Measurements from ENCODE around the gene HSPB9.

Gene HSPB9

GRCh38 chr17:42122371-42123303 lies at the start of gene HSPB9:
Gene HSPB9 (plus strand): TSS chr17:42122804. CDS start chr17:42122851, 47 bp downstream.
- no peak for DNase-seq (ENCODE audit: low spot score)

- DNase-seq (ENCODE audit: low spot score): no peak
These were observed 46.8 kb upstream of the HSPB9 start for GRCh38 chr17:42075789-42076188.

DNA sequence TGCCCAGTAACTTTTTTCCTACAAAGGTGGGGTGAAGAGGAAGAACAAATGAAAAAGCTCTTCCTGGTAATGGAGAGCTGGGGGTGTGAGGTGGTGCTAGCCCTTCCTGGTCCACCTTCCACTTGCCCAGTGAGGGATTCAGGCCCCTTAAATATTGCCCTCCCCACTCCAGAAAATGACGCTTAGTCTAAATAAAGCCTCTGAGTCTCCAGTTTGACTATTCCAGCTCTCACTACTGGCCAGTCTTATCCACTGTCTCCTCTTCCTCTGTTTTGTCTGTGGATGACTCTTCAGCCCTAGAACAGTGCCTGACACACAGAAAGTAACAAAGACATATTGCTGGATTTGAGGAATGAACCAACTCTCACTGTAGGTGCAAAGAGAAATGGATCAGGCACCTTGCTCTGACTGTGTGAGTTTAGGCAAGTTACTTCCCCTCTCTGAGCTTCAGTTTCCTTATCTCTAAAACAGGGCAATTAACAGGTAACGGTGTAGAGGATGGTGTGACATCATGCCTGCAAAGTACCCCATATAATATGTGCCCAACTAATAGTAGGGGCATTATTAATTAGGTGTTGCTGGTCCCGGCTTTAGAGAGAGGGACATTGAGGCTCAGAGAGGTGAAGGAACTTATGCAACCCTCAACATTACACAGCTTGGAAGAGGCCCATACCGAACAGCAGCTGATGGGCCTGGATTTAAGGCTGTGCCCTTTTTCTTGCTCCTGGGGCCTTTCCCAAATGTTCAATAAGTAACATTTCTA lies 45.6 kb upstream of the HSPB9 start:
- DNase-seq (ENCODE audit: low spot score): no peak

GRCh38 chr17:42077755-42078154 lies 44.8 kb upstream of the HSPB9 start:
- DNase-seq (ENCODE audit: low spot score): no peak

GRCh38 chr17:42078396-42079043 lies 44.1 kb upstream of the HSPB9 start:
- DNase-seq (ENCODE audit: low spot score): no peak

DNA sequence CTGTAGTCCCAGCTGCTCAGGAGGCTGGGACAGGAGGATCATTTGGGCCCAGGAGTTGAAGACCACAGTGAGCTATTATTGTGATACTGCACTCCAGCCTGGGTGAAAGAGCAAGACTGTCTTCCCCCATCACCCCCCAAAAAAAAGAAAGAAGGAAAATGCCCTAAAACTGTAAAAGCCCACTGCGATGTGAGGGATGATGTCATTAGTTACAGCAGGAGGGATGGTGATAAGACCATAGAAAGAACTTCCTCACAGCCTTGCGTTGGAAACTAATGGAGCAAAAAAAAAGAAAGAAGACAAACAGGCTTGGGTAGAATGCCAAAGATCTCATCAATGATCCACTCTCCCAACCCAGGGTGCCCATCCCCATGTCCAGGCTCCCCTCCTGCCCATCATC lies 43.1 kb upstream of the HSPB9 start:
- no peak for DNase-seq (ENCODE audit: low spot score)

GRCh38 chr17:42081516-42082129 lies 41.0 kb upstream of the HSPB9 start:
- no peak for DNase-seq (ENCODE audit: low spot score)

GRCh38 chr17:42087042-42087701 lies 35.4 kb upstream of the HSPB9 start:
- DNase-seq (ENCODE audit: low spot score): no peak

DNA sequence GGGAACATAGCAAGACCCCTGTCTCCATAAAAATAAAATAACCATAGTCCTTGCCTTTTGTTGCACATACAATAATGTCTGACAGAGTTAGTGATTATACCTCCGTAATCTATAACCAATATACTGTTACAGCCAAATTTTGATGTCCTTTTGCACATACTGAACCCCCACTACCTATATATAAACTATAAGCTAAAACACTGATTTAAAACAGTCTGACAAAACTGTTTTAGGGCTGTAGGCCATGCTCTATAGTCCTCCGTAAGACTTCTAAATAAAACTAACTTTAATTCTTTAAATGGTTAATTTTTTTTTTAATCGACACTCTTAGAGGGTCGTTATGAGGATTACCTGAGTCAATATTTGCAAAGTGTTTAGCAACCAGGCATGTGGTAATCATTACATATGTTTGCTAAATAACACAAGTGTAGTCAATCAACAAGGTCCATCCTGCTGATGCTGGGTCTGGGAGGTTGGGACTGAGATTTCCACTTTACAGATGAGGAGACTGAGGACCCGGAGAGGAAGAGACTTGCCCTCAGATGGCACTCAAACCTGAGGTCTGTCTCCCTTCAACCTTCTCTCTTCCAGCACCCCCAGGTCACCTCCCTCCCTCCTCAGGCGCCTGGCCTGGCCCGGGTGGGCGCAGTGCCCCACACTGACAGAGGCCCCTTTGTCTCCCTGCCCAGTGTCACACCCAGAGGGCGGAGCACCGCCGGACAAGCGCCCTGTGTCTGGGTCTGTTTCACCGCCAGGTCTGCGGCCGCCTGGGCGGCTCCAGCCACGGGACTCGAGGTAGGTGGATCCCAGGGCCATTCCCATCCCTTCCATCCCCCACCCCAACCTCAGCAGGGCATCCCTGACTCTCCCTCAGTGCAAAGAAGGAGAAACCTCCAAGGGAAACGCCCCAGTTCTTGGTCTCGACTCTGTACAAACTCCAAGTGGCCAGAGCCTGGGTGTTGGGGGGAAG lies 34.6 kb upstream of the HSPB9 start:
- peak; percentile 27 for DNase-seq (ENCODE audit: low spot score)

DNA sequence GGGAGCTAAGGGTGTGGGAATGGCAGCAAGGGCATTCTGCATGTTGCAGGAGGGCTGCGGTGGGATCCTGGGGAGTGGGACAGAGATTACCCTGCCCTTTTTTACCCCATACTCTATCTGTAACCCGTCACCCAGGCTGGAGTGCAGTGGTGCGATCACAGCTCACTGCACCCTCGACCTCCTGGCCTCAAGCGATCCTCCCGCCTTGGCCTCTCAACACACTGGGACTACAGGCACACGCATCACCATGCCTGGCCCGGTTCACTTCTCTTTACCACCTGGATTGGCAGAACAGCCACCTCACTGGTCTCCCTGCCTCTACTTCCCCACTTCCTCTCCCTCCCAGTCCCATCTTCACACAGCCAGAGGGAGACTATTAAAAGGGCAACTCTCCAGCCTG lies 33.9 kb upstream of the HSPB9 start:
- no peak for DNase-seq (ENCODE audit: low spot score)

DNA sequence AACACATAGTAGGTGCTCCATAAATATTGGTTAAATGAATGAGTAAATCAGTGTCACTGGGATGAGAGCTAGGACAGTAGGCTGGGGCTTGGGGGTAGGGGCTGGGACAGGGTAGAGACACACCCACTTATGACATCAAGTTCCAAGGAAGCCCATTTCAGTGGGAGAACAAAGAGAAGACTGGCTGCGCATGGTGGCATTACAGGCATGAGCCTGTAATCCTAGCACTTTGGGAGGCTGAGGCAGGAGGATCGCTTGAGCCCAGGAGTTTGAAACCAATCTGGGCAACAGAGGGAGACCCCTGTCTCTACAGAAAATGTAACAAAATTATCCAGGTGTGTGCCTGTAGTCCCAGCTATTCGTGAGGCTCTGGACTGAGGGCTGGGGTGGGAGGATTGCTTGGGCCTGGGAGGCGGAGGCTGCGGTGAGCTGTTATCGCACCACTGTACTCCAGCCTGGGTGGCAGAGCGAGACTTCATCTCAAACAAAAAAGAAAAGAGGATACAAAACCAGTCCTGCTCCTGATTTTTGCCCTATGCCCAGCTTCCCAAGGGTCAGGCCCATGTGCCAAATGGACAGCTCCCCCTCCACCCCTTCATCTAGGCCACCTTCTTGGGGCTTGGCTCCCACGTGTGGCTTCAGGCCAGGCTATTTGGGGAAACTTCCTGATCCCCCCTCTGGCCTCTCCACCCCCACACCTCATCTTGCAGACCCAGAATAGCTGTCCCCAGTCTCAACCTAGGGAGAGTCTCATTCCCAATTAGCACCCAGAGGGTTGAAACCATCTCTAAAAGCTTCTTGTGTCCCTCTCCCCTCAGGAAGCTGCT lies 31.4 kb upstream of the HSPB9 start:
- no peak for DNase-seq (ENCODE audit: low spot score)

DNA sequence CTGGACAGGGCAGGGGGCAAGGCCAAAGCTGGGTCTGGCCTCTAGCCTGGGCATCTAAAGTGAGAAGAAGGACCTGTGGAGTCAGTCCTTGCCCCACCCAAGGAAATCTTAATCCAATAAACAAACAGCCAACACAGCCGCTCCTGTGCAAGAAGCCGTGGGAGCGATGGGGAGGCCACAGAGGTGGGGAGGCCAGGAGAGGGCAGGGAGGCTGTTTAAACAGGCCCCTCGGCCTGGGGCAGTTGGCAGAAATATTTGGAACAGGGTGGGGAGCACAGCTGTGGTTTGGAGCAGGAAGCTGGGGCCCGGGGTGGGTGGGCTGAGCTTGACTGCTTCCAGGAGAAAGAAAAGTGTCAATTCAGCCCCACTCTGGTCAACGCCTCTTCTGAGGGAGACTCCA lies 29.7 kb upstream of the HSPB9 start:
- DNase-seq (ENCODE audit: low spot score): no peak

DNA sequence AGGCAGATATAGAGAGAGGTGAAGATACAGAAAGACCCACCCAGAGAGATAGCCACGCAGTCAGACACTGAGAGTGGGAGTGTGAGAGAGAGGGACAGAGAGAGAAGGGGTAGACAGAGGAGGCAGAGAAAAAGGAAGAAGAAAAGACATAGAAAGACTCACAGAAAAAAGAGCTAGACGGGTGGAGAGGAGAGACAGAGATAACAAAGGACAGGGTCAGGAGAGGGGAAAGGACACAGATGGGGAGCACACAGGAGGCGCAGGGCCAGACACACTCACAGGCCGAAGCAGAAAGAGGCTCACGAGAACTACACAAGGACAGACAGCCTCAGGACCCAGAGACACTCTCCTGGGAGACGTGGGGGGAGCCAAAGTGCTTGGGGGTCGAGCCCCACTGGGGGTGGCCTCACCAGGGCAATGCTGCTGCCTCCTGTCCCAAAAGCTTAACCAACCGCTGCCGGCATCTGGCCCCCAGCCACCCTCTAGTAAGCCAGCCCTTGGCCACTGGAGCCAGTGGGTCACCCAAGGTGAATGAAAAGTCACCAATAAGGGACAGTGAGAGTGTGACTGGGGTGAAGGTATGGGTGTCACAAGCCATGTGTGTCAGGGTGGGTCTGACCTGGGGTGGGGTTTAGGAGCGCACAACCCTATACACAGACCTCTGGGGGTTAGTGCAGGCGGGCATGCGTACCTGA lies 28.1 kb upstream of the HSPB9 start:
- no peak for DNase-seq (ENCODE audit: low spot score)

GRCh38 chr17:42096360-42097111 lies 26.1 kb upstream of the HSPB9 start:
- no peak for DNase-seq (ENCODE audit: low spot score)

DNA sequence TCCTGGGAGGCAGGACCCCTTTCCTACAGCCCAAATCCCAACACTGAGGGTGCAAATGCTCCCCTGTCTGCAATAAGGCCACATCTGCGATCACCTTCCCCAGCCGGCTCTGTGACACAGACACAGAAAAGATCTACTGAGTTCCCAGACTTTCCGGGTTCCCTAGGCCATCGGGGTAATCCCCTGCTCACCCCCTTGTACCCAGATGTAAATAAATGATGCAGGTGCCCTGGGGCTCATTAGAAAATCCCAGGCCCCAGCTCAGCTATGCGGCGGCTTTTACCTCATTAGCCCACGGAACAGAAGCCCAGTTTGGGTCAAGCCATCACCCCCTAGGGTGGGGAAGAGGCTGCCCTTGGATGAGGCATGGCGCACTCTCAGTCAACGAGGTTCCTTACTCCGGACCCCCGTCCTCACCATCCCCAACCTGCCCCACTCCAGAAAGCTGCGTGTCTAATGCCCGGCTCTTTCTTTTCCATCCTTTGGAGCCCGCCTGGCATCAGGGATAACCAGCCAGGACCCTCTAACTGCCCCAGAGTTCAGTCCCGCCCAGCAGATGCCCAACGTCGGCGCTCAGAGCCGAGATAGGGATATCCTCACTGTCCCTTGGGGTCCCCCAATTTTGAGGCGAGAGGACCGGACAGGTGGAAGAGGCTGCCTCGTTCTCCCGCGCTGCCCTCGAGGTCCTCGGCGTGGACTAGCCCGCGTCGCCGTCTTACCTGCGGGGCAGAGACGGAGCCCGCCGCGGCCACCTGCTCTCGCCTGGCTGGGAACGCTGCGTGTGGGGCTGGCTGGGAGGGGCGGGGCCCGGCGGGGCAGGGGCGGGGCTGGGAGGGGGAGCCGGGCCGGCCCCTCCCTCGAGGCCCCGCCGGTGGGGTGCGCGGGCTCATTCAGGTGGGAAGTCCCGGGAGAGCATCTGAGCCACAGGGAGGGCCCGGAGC lies 24.6 kb upstream of the HSPB9 start, which contains the start of gene ZNF385C:
Gene ZNF385C, minus strand, starts transcription at position 783 of the 941 bp plus-strand sequence. CDS start 35,417 bp downstream, outside the sequence.
- DNase-seq (ENCODE audit: low spot score): no peak

DNA sequence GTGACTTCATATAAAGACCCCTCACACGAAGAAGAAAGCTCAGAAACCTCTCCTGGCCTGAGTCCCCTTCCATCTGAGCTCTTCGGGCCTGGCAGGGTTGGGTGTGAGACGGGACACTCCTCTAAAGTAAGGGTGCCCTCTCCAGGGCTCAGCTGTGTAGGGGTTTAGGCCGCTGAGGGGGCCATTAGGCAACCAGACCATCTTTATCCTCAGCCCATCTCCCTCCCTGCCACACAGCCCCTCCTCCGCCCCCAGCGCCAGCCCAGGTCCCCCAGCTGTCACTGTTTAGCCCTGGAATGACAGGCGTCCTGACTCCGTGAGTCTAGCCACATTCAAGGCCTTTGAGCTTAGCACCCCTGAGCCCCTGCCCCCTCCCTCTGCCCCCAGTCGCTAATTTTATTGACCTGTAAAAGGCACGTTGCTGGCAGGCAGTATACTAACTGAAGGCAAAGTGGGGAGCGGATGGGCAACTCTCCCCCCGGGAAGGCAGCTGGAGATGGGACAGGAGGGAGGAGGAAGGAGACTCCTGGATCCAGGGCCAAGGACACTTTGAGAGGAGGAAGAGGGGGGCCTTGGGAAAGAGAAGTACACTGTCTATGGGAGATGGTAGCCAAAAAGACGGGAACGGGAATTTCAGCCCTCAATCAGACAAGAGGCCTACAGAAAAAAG lies 23.7 kb upstream of the HSPB9 start:
- no peak for DNase-seq (ENCODE audit: low spot score)
